Measurements from ENCODE around the gene NCAPG2.

NCAPG2 gene

DNA sequence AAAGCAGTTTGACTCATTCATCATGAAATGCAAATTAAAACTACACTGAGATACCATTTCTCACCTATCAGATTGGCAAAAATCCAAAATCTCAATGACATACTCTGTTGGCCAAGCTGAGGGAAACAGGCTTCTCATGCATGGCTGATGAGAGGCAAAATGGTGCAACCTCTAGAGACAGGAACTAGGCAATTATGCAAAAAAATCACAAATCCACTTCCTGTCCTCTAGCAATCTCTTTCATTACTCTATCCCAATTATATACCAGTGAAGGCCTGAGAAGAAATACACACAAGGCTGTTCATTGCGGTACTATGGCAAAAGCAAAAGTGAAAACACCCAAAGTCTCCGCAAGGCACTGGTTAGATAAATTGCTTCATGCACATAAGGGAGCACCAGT, 91.1 kb downstream of the NCAPG2 start:
- WGBS, result 100% methylated on average over 2 of the region's 2 CpGs
- no peak overlapping the region for H3K23ac ChIP-seq (ENCODE audit: low read length in 2 of 2)
- peaks cover 0 to 7% of the 10 kb centered on the region in 2 experiments for H3K36me3 ChIP-seq (ENCODE audit: control insufficient read depth in 1 of 2, insufficient read depth in 2 of 2, low read depth in 1 of 2, low read length in 2 of 2)
- H3K14ac ChIP-seq (ENCODE audit: low read length in 2 of 2), result no peak overlapping the region
- no peak overlapping the region for H2AFZ ChIP-seq (ENCODE audit: low read depth, low read length)
- no peak overlapping the region for H2BK15ac ChIP-seq (ENCODE audit: low read depth, poor library complexity, severe bottlenecking)
- H3K27ac ChIP-seq (ENCODE audit: low read length, poor library complexity, severe bottlenecking), result no peak overlapping the region
- H3K4me2 ChIP-seq (ENCODE audit: low read length, poor library complexity, severe bottlenecking), result no peak overlapping the region
- H3K4ac ChIP-seq (ENCODE audit: low read depth in 1 of 2, low read length in 2 of 2), result no peak overlapping the region
- no peak overlapping the region for H3K4me3 ChIP-seq (ENCODE audit: insufficient read depth in 1 of 2, low read depth in 1 of 2, low read length in 2 of 2)
- H2BK5ac ChIP-seq (ENCODE audit: low read depth, low read length, poor library complexity, severe bottlenecking), result no peak overlapping the region
- H2AK5ac ChIP-seq (ENCODE audit: low read length, severe bottlenecking), result no peak overlapping the region
- H3K9me3 ChIP-seq (ENCODE audit: control insufficient read depth, low read length), result no peaks in the 10 kb centered on the region
- H2BK120ac ChIP-seq (ENCODE audit: low read depth, low read length), result no peak overlapping the region
- no peak overlapping the region for H2BK12ac ChIP-seq (ENCODE audit: low read length in 2 of 2)
- H3K4me1 ChIP-seq (ENCODE audit: control insufficient read depth, insufficient read depth, low read depth, low read length), result peaks cover 1% of the 10 kb centered on the region
- H3K18ac ChIP-seq (ENCODE audit: low read depth in 1 of 2, low read length in 2 of 2), result no peak overlapping the region
- H3K27me3 ChIP-seq (ENCODE audit: control insufficient read depth in 1 of 2, insufficient read depth in 1 of 2, low read length in 2 of 2), result no peaks in the 10 kb centered on the region
- peaks cover 3% of the 10 kb centered on the region for H3K79me1 ChIP-seq (replicated peaks; ENCODE audit: low read length, poor library complexity, severe bottlenecking)
- H4K8ac ChIP-seq (ENCODE audit: low read length), result no peak overlapping the region
- peak; percentile 15 for DNase-seq
- H3K9ac ChIP-seq (ENCODE audit: low read length), result no peak overlapping the region
- no peak overlapping the region for H4K91ac ChIP-seq (ENCODE audit: low read length)

DNA sequence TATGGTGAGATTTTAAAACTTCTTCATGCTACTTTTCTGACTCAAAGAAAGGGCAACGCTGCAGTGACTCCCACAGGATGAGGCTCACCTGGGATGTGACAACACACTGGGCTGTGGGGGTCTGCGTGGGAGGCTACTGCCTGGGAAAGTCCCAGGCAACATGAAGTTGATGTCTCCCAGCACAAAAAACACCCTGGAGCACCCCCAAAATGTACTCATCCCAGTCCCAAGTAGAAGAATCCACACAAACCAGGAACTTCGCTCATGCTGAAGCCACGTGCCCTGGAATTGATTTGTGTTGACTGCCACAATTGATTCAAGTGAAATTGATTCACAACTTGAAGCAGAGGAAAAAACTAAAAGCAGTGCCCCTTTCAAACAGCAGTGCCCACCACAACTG, 92.1 kb downstream of the NCAPG2 start:
- Histone ChIP-seq H3K4me3 (ENCODE audit: insufficient read depth in 1 of 2, low read depth in 1 of 2, low read length in 2 of 2) (no peak overlapping the region), H2AFZ (ENCODE audit: low read depth, low read length) (no peak overlapping the region), H4K8ac (ENCODE audit: low read length) (no peak overlapping the region), H3K9me3 (ENCODE audit: control insufficient read depth, low read length) (no peaks in the 10 kb centered on the region), H2BK15ac (ENCODE audit: low read depth, poor library complexity, severe bottlenecking) (no peak overlapping the region), H3K36me3 (ENCODE audit: control insufficient read depth in 1 of 2, insufficient read depth in 2 of 2, low read depth in 1 of 2, low read length in 2 of 2) (peaks cover 0 to 7% of the 10 kb centered on the region in 2 experiments), H3K23ac (ENCODE audit: low read length in 2 of 2) (no peak overlapping the region), H3K4ac (ENCODE audit: low read depth in 1 of 2, low read length in 2 of 2) (no peak overlapping the region), H3K79me1 (replicated peaks; ENCODE audit: low read length, poor library complexity, severe bottlenecking) (no peaks in the 10 kb centered on the region), H3K9ac (ENCODE audit: low read length) (no peak overlapping the region), H4K91ac (ENCODE audit: low read length) (no peak overlapping the region), H2BK5ac (ENCODE audit: low read depth, low read length, poor library complexity, severe bottlenecking) (no peak overlapping the region), H2AK5ac (ENCODE audit: low read length, severe bottlenecking) (no peak overlapping the region), H3K27ac (ENCODE audit: low read length, poor library complexity, severe bottlenecking) (no peak overlapping the region), H3K4me2 (ENCODE audit: low read length, poor library complexity, severe bottlenecking) (no peak overlapping the region), H3K4me1 (ENCODE audit: control insufficient read depth, insufficient read depth, low read depth, low read length) (no peaks in the 10 kb centered on the region), H2BK120ac (ENCODE audit: low read depth, low read length) (no peak overlapping the region), H3K27me3 (ENCODE audit: control insufficient read depth in 1 of 2, insufficient read depth in 1 of 2, low read length in 2 of 2) (no peaks in the 10 kb centered on the region), H3K14ac (ENCODE audit: low read length in 2 of 2) (no peak overlapping the region), H3K18ac (ENCODE audit: low read depth in 1 of 2, low read length in 2 of 2) (no peak overlapping the region), H2BK12ac (ENCODE audit: low read length in 2 of 2) (no peak overlapping the region)
- DNase-seq, result no peak
- WGBS, result 92% methylated on average over 4 of the region's 4 CpGs

GRCh38 chr7:158611541-158611940, 93.1 kb downstream of the NCAPG2 start:
- Histone ChIP-seq H3K79me1 (replicated peaks; ENCODE audit: low read length, poor library complexity, severe bottlenecking) (no peaks in the 10 kb centered on the region), H3K9ac (ENCODE audit: low read length) (no peak overlapping the region), H4K8ac (ENCODE audit: low read length) (no peak overlapping the region), H3K14ac (ENCODE audit: low read length in 2 of 2) (no peak overlapping the region), H3K18ac (ENCODE audit: low read depth in 1 of 2, low read length in 2 of 2) (no peak overlapping the region), H3K4me1 (ENCODE audit: control insufficient read depth, insufficient read depth, low read depth, low read length) (no peaks in the 10 kb centered on the region), H2BK15ac (ENCODE audit: low read depth, poor library complexity, severe bottlenecking) (no peak overlapping the region), H3K9me3 (ENCODE audit: control insufficient read depth, low read length) (no peaks in the 10 kb centered on the region), H2AK5ac (ENCODE audit: low read length, severe bottlenecking) (no peak overlapping the region), H3K27me3 (ENCODE audit: control insufficient read depth in 1 of 2, insufficient read depth in 1 of 2, low read length in 2 of 2) (no peaks in the 10 kb centered on the region), H3K4me2 (ENCODE audit: low read length, poor library complexity, severe bottlenecking) (no peak overlapping the region), H4K91ac (ENCODE audit: low read length) (no peak overlapping the region), H3K4ac (ENCODE audit: low read depth in 1 of 2, low read length in 2 of 2) (no peak overlapping the region), H2BK12ac (ENCODE audit: low read length in 2 of 2) (no peak overlapping the region), H3K23ac (ENCODE audit: low read length in 2 of 2) (no peak overlapping the region), H2BK120ac (ENCODE audit: low read depth, low read length) (no peak overlapping the region), H3K36me3 (ENCODE audit: control insufficient read depth in 1 of 2, insufficient read depth in 2 of 2, low read depth in 1 of 2, low read length in 2 of 2) (peaks cover 0 to 15% of the 10 kb centered on the region in 2 experiments), H3K4me3 (ENCODE audit: insufficient read depth in 1 of 2, low read depth in 1 of 2, low read length in 2 of 2) (no peak overlapping the region), H2BK5ac (ENCODE audit: low read depth, low read length, poor library complexity, severe bottlenecking) (no peak overlapping the region), H2AFZ (ENCODE audit: low read depth, low read length) (no peak overlapping the region), H3K27ac (ENCODE audit: low read length, poor library complexity, severe bottlenecking) (no peak overlapping the region)
- 93% methylated on average over 5 of the region's 8 CpGs for WGBS
- DNase-seq, result no peak

DNA sequence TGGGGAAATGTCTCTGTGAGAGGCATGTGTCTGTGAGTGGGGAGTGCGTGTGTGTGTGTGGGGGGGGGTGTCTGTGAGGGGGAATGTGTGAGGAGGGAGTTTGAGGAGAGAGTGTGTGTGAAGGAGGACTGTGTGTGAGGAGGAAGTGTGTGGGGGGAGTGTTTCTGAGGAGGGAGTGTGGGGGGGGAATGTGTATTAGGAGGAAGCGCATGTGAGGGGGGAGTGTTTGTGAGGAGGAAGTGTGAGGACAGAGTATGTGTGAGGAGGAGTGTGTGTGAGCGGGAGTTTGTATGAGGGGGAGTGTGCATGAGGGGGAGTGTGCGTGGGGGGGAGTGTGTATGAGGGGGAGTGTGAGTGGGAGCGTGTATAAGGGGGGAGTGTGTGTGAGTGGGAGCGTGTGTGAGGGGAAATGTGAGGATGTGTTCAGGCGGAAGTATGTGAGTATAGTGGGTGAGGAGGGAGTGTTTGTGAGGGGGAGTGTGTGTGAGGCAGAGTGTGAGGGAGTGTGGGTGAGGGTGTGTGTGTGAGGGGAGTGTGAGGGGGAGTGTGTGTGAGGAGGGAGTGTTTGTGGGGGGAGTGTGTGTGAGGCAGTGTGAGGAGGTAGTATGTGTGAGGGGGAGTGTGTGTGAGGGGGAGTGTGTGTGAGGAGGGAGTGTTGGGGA, 95.2 kb downstream of the NCAPG2 start:
- no peak overlapping the region for H3K4ac ChIP-seq (ENCODE audit: low read depth in 1 of 2, low read length in 2 of 2)
- H3K9me3 ChIP-seq (ENCODE audit: control insufficient read depth, low read length), result no peaks in the 10 kb centered on the region
- H2BK12ac ChIP-seq (ENCODE audit: low read length in 2 of 2), result no peak overlapping the region
- peaks cover 0 to 15% of the 10 kb centered on the region in 2 experiments for H3K36me3 ChIP-seq (ENCODE audit: control insufficient read depth in 1 of 2, insufficient read depth in 2 of 2, low read depth in 1 of 2, low read length in 2 of 2)
- no peak for DNase-seq
- no peak overlapping the region for H3K9ac ChIP-seq (ENCODE audit: low read length)
- H2AFZ ChIP-seq (ENCODE audit: low read depth, low read length), result no peak overlapping the region
- H3K4me3 ChIP-seq (ENCODE audit: insufficient read depth in 1 of 2, low read depth in 1 of 2, low read length in 2 of 2), result no peak overlapping the region
- no peaks in the 10 kb centered on the region for H3K27me3 ChIP-seq (ENCODE audit: control insufficient read depth in 1 of 2, insufficient read depth in 1 of 2, low read length in 2 of 2)
- H3K4me1 ChIP-seq (ENCODE audit: control insufficient read depth, insufficient read depth, low read depth, low read length), result peaks cover under 1% of the 10 kb centered on the region
- no peak overlapping the region for H4K91ac ChIP-seq (ENCODE audit: low read length)
- H3K27ac ChIP-seq (ENCODE audit: low read length, poor library complexity, severe bottlenecking), result no peak overlapping the region
- no peaks in the 10 kb centered on the region for H3K79me1 ChIP-seq (replicated peaks; ENCODE audit: low read length, poor library complexity, severe bottlenecking)
- peak overlapping the region; percentile 84 for H4K8ac ChIP-seq (ENCODE audit: low read length)
- H3K18ac ChIP-seq (ENCODE audit: low read depth in 1 of 2, low read length in 2 of 2), result no peak overlapping the region
- no peak overlapping the region for H3K23ac ChIP-seq (ENCODE audit: low read length in 2 of 2)
- no peak overlapping the region for H2BK5ac ChIP-seq (ENCODE audit: low read depth, low read length, poor library complexity, severe bottlenecking)
- WGBS, result 88% methylated on average over 7 of the region's 7 CpGs
- no peak overlapping the region for H2BK15ac ChIP-seq (ENCODE audit: low read depth, poor library complexity, severe bottlenecking)
- H2AK5ac ChIP-seq (ENCODE audit: low read length, severe bottlenecking), result no peak overlapping the region
- H3K14ac ChIP-seq (ENCODE audit: low read length in 2 of 2), result no peak overlapping the region
- H3K4me2 ChIP-seq (ENCODE audit: low read length, poor library complexity, severe bottlenecking), result no peak overlapping the region
- no peak overlapping the region for H2BK120ac ChIP-seq (ENCODE audit: low read depth, low read length)
